Loucy (cell line): Measurements from ENCODE around the gene PARVA.
"Not testable (repeated sequence)": the region's sequence is repeated elsewhere in the genome, so short reads cannot be mapped to it uniquely, and the experiment has no call there.

Experiments used
- EZH2phosphoT487 ChIP-seq: fragments of 200-600 bp; IDR thresholded peaks from 2 replicates; pipeline ENCODE4 v1.6.1; 2018; ENCODE audit warnings: antibody characterized with exemption, mild to moderate bottlenecking, moderate library complexity, borderline replicate concordance
- TF ChIP-seq, protein P1 (sequence below): fragments of 200-600 bp; sonication (generic); conservative IDR thresholded peaks from 2 replicates; pipeline ENCODE4 v1.5.1; 2014; ENCODE audit warnings: mild to moderate bottlenecking, antibody characterized with exemption, low read length

DNA sequence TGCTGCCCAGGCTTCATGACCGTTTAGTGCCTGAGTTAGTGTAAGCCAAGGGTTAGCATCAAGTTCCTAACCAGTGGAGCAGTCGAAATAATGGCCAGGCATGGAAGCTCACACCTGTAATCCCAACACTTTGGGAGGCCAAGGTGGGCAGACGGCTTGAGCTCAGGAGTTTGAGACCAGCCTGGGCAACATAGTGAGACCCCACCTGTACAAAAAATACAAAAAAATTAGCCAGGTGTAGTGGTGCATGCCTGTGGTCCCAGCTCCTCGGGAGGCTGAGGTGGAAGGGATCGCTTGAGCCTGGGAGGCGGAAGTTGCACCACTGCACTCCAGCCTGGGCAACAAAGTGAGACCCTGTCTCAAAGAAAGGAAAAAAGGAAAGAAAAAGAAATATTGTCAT is 143.2 kb downstream of the PARVA start:
- TF ChIP-seq, protein P1, sequence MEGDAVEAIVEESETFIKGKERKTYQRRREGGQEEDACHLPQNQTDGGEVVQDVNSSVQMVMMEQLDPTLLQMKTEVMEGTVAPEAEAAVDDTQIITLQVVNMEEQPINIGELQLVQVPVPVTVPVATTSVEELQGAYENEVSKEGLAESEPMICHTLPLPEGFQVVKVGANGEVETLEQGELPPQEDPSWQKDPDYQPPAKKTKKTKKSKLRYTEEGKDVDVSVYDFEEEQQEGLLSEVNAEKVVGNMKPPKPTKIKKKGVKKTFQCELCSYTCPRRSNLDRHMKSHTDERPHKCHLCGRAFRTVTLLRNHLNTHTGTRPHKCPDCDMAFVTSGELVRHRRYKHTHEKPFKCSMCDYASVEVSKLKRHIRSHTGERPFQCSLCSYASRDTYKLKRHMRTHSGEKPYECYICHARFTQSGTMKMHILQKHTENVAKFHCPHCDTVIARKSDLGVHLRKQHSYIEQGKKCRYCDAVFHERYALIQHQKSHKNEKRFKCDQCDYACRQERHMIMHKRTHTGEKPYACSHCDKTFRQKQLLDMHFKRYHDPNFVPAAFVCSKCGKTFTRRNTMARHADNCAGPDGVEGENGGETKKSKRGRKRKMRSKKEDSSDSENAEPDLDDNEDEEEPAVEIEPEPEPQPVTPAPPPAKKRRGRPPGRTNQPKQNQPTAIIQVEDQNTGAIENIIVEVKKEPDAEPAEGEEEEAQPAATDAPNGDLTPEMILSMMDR = not testable (repeated sequence)
- not testable (repeated sequence) for TF ChIP-seq EZH2phosphoT487
